Measurements from ENCODE around the gene STUM.

- TF ChIP-seq CTCF (IDR thresholded peaks at IDR 0.05) (no peak), POLR2A (IDR thresholded peaks at IDR 0.05) (no peak)
Observed at GRCh38 chr1:226654046-226654667, 105.6 kb downstream of the STUM start.

All from adrenal gland (tissue), 5 donors.